ENCODE results near the gene ACTRT2.

DNA sequence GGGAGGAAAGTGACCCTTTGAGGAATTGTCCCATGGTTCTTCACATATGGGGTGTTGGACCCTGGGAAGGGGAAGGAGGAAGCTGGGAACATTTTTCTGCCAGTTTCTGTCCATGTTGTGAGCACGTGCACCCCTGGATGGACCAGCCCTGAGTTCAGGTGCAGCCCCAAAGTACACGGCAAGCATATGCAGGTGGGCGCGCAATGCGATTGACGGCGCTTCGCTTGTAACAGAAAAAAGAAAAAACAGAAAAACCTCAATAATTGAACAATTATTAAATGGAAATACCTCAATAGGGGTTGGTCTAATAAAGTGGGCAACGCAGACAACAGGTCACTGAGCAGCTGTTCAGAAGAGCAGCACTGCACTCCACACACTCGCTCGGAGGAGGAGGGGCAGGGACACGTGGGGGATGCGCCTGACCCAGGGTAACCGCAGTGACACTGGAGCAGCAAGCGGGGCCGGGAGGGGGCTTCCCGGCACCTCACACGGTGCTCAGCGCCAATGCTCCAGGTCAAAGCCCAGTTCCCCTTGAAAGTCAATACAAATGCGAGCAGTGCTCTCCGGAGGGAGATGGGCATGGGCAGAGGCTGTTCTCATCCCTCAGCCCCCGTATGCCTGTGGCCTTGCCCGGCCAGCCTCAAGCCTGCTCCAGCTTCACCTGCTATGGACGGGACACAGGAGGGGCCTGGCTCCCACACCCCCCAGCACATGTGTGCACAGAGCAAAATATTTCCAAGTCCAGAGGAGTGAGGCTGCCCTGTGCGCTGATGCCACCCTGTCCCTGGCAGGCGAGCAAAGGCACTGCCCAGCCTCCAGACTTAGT, 6.6 kb upstream of the ACTRT2 start:
- no peak for TF ChIP-seq POLR2AphosphoS5 (IDR thresholded peaks at IDR 0.05; ENCODE audit: borderline replicate concordance, low read depth, low read length)
- TF ChIP-seq EZH2 (IDR thresholded peaks at IDR 0.05): no peak
